ENCODE measurements around the gene CFAP73. TPM values are rescaled to one million over a fixed set of nuclear protein-coding genes. Genes with fewer than 3 reads are reported as not detected.

Gene CFAP73
- total RNA-seq, 1 experiment from 2014 or later: 0.61 TPM

Small RNA genes lying within 50 kb of the gene (small RNA-seq; reads per million reads assigned to genes)
- gene MIR7106 (not detected), gene RF00019 (not detected)

Other genes with a start within 250 kb of the CFAP73 start
- 51.0 and 54.3 TPM in 2 replicates for gene OAS1, start 242.8 kb upstream of the CFAP73 start, total RNA-seq (2014; rRNA removed; shearing (Covaris generic))
- 53.9 and 70.9 TPM in 2 replicates for gene OAS3, start 211.2 kb upstream of the CFAP73 start, total RNA-seq (2014; rRNA removed; shearing (Covaris generic))
- gene OAS2, start 171.2 kb upstream of the CFAP73 start, total RNA-seq (2014; rRNA removed; shearing (Covaris generic)): 3.4 and 5.8 TPM in 2 replicates
- gene DTX1, start 93.0 kb upstream of the CFAP73 start, total RNA-seq (2014; rRNA removed; shearing (Covaris generic)): not detected in 2 replicates
- gene RASAL1, start 14.0 kb upstream of the CFAP73 start, total RNA-seq (2014; rRNA removed; shearing (Covaris generic)): 0.33 and 2.1 TPM in 2 replicates
- gene DDX54, start 35.8 kb downstream of the CFAP73 start, total RNA-seq (2014; rRNA removed; shearing (Covaris generic)): 100 and 105 TPM in 2 replicates
- gene RITA1, start 36.0 kb downstream of the CFAP73 start, total RNA-seq (2014; rRNA removed; shearing (Covaris generic)): 52.1 and 53.0 TPM in 2 replicates
- gene TPCN1, start 71.7 kb downstream of the CFAP73 start, total RNA-seq (2014; rRNA removed; shearing (Covaris generic)): 23.8 and 36.3 TPM in 2 replicates
- gene SLC8B1, start 185.4 kb downstream of the CFAP73 start, total RNA-seq (2014; rRNA removed; shearing (Covaris generic)): 2.6 and 4.7 TPM in 2 replicates
- 11.5 and 11.8 TPM in 2 replicates for gene PLBD2, start 208.9 kb downstream of the CFAP73 start, total RNA-seq (2014; rRNA removed; shearing (Covaris generic))

All from HT-29 (cell line).